ENCODE data around the gene AASS.

Gene AASS

DNA sequence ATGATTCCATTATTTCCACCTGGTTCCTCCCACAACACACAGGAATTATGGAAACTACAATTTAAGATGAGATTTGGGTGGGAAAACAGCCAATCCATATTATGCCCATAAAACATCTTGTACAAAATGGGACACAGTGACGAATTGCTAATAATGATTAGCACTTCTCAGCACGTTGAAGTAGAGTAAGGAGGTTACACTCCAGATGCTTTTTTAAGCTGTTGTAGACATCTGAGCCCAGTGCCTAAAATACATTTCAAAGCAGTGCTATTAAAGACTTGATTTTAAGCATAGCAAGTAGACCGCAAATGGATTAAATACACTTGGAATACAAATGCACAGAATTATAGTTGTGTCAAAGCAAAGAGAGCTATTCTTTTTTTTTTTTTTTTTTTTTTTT is 105.9 kb downstream of the AASS start:
- peak overlapping the region in 1 of 3 experiments; percentile 19 for H3K27ac Mint-ChIP-seq
- no peak for TF ChIP-seq CTCF (IDR thresholded peaks at IDR 0.05; ENCODE audit: unreplicated experiment in 3 of 3)
- H3K4me3 Mint-ChIP-seq, result no peak overlapping the region
- H3K27me3 Mint-ChIP-seq (ENCODE audit: low read depth), result no peaks in the 10 kb centered on the region
- no peaks in the 10 kb centered on the region for H3K9me3 Mint-ChIP-seq
- H3K4me1 Mint-ChIP-seq, result peaks cover 13% of the 10 kb centered on the region
- H3K36me3 Mint-ChIP-seq (ENCODE audit: low read depth), result no peaks in the 10 kb centered on the region

- H3K9me3 Mint-ChIP-seq, result no peaks in the 10 kb centered on the region
- H3K4me3 Mint-ChIP-seq, result no peak overlapping the region
- H3K27me3 Mint-ChIP-seq (ENCODE audit: low read depth), result no peaks in the 10 kb centered on the region
- no peak overlapping the region for H3K27ac Mint-ChIP-seq
- H3K4me1 Mint-ChIP-seq, result peaks cover 13% of the 10 kb centered on the region
- H3K36me3 Mint-ChIP-seq (ENCODE audit: low read depth), result no peaks in the 10 kb centered on the region
- TF ChIP-seq CTCF (IDR thresholded peaks at IDR 0.05; ENCODE audit: unreplicated experiment in 3 of 3), result no peak
Observed at GRCh38 chr7:122035876-122036275, 108.2 kb downstream of the AASS start.

GRCh38 chr7:122033641-122034040 is 110.4 kb downstream of the AASS start:
- TF ChIP-seq CTCF (IDR thresholded peaks at IDR 0.05; ENCODE audit: unreplicated experiment in 3 of 3), result no peak
- H3K4me3 Mint-ChIP-seq, result no peak overlapping the region
- H3K27ac Mint-ChIP-seq, result no peak overlapping the region
- no peaks in the 10 kb centered on the region for H3K36me3 Mint-ChIP-seq (ENCODE audit: low read depth)
- H3K9me3 Mint-ChIP-seq, result no peaks in the 10 kb centered on the region
- no peaks in the 10 kb centered on the region for H3K27me3 Mint-ChIP-seq (ENCODE audit: low read depth)
- peaks cover 11% of the 10 kb centered on the region for H3K4me1 Mint-ChIP-seq

DNA sequence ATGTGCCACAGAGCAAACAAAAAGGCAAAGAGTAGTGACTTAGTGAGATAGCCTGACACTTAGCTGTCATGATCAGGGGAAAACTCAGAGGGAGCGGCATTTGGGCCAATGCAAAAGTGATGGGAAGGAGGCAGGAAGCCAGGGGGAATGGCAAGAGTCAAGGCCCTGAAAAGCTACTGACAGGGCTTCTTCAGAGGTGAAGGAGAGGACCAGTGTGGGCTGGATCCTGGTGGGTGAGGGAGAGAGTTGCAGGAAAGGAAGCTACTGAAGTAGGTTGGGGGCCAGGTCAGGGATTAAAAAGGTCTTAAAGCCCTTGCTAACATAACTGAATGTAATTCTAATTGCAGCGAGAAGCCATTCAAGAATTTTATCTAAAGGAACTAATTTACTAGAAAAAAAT is 117.0 kb downstream of the AASS start:
- Mint-ChIP-seq H3K27ac (no peak overlapping the region), H3K36me3 (ENCODE audit: low read depth) (no peaks in the 10 kb centered on the region), H3K4me3 (no peak overlapping the region), H3K27me3 (ENCODE audit: low read depth) (no peaks in the 10 kb centered on the region), H3K4me1 (no peaks in the 10 kb centered on the region), H3K9me3 (no peaks in the 10 kb centered on the region)
- TF ChIP-seq CTCF (IDR thresholded peaks at IDR 0.05; ENCODE audit: unreplicated experiment in 3 of 3), result no peak
